ENCODE results near the gene ARHGAP28. TPM values are rescaled to one million over a fixed set of nuclear protein-coding genes. Genes with fewer than 3 reads are reported as not detected.

Gene ARHGAP28
- total and polyA plus RNA-seq, 2 of the 13 experiments (the other 11 are each of a cell fraction or from before 2014, with no cell fraction given): not detected

GRCh38 chr18:6881034-6881820, 151.7 kb downstream of the ARHGAP28 start:
- no peaks in the 10 kb centered on the region for H4K20me1 ChIP-seq (ENCODE audit: insufficient read depth, low read length)
- FAIRE-seq: no peak
- TF ChIP-seq THYN1 (CRISPR knock-in tag; IDR thresholded peaks at IDR 0.05; ENCODE audit: borderline replicate concordance, low read depth) (no peak), TFE3 (CRISPR knock-in tag; IDR thresholded peaks at IDR 0.05) (no peak), PAXIP1 (CRISPR knock-in tag; conservative IDR thresholded peaks at IDR 0.05) (no peak), MED8 (CRISPR knock-in tag; IDR thresholded peaks at IDR 0.05; ENCODE audit: insufficient replicate concordance) (no peak)
- H3K27ac ChIP-seq (ENCODE audit: extremely low read length, insufficient read depth, low read length): no peak overlapping the region
- in situ Hi-C loops (cut with HindIII; ENCODE audit: extremely low pct_ligation_motif_present, low pct_unique_long_range_greater_than_20kb) (loop anchor here (25.0 kb wide), 2 partner anchors 994 to 1269 kb away; partner anchors contain the start of gene TMEM200C), intact Hi-C loops (cut with micrococcal nuclease; ENCODE audit: unreplicated experiment) (no loop called here)
- no peak overlapping the region for H3K4me3 ChIP-seq (replicated peaks in 1 of 3; ENCODE audit: insufficient read depth in 1 of 3, low read depth in 2 of 3, low read length in 3 of 3)
- DNase-seq (ENCODE audit: low spot score): no peak
- H3K36me3 ChIP-seq (replicated peaks in 1 of 2; ENCODE audit: control insufficient read depth in 1 of 2, insufficient read depth in 2 of 2, low read length in 2 of 2): no peaks in the 10 kb centered on the region
- H2AFZ ChIP-seq (ENCODE audit: low read length): no peak overlapping the region
- no peak overlapping the region for H3K4me2 ChIP-seq (ENCODE audit: low read depth, low read length)
- no peaks in the 10 kb centered on the region for H3K4me1 ChIP-seq (ENCODE audit: insufficient read depth, low read length)
- BruUV-seq (replicated peaks): no TSS peak
- H3K9ac ChIP-seq (ENCODE audit: insufficient read depth, low read depth, low read length): no peak overlapping the region
- 4% methylated on average over 6 of the region's 6 CpGs for WGBS (ENCODE audit: low lambda C conversion rate)
- H3K79me2 ChIP-seq (ENCODE audit: insufficient read depth, low read length): no peaks in the 10 kb centered on the region
- no peaks in the 10 kb centered on the region for H3K9me3 ChIP-seq (ENCODE audit: low read length)
- ChIA-PET CTCF (ENCODE audit: low intra/inter-chr PET ratio, low total read pairs) (no interaction called here), POLR2A (no interaction called here)
- peaks cover 4 to 43% of the 10 kb centered on the region in 2 experiments; a peak in 4 of 5 replicates for H3K27me3 ChIP-seq (ENCODE audit: control insufficient read depth in 1 of 2, insufficient read depth in 2 of 2, low read length in 2 of 2)
- ATAC-seq: no peak

Measured in HepG2 (cell line).